Stimulated activated naive CD8-positive, alpha-beta T cell treated with anti-CD3 and anti-CD28 coated beads, Interleukin-15, Interleukin-2, amounts not matched to agents 100 U/mL and 50 U/mL, for 24 hours (primary cell): Measurements from ENCODE around the gene COQ5.
"Not testable (repeated sequence)": the region's sequence is repeated elsewhere in the genome, so short reads cannot be mapped to it uniquely, and the experiment has no call there.

Experiments used
- ATAC-seq: fragments of 150-1000 bp; cut with Tn5 transposase; one replicate; pipeline ENCODE4 v1.10.0; 2021
- DNase-seq: peaks from one replicate; pipeline ENCODE4 v3.0.0; 2021

The COQ5 gene

GRCh38 chr12:120529641-120530417 is 871 bp upstream of the COQ5 start:
- peak; percentile 23 for DNase-seq

GRCh38 chr12:120522568-120522967 is 6.4 kb downstream of the COQ5 start:
- ATAC-seq: no peak

More at GRCh38 chr12:120529641-120530417, 871 bp upstream of the COQ5 start:
- ATAC-seq: no peak

GRCh38 chr12:120519324-120519723 is 9.6 kb downstream of the COQ5 start:
- ATAC-seq, DNase-seq: not testable (repeated sequence)

More at GRCh38 chr12:120522568-120522967, 6.4 kb downstream of the COQ5 start:
- no peak for DNase-seq

GRCh38 chr12:120515496-120515895 is 13.5 kb downstream of the COQ5 start:
- DNase-seq (no peak), ATAC-seq (no peak)

GRCh38 chr12:120514002-120514401 is 15.0 kb downstream of the COQ5 start:
- ATAC-seq: no peak
- DNase-seq: no peak

GRCh38 chr12:120508537-120508936 is 20.4 kb downstream of the COQ5 start:
- DNase-seq: no peak
- ATAC-seq: no peak

GRCh38 chr12:120504587-120504986 is 24.4 kb downstream of the COQ5 start:
- DNase-seq (no peak), ATAC-seq (no peak)

GRCh38 chr12:120500581-120500980 is 28.4 kb downstream of the COQ5 start:
- DNase-seq: no peak
- ATAC-seq: no peak

GRCh38 chr12:120498870-120499515 is 30.0 kb downstream of the COQ5 start:
- ATAC-seq: no peak

GRCh38 chr12:120497524-120498150 is 31.3 kb downstream of the COQ5 start:
- DNase-seq (no peak), ATAC-seq (no peak)

More at GRCh38 chr12:120498870-120499515, 30.0 kb downstream of the COQ5 start:
- no peak for DNase-seq

GRCh38 chr12:120496413-120497340 is 32.3 kb downstream of the COQ5 start:
- DNase-seq (peak; percentile 62), ATAC-seq (peak; percentile 8)

- ATAC-seq: peak; percentile 98
- DNase-seq: peak; percentile 99
Measured at GRCh38 chr12:120495731-120496412, 33.1 kb downstream of the COQ5 start, which contains the start of gene DYNLL1. Gene DYNLL1, plus strand, starts transcription at chr12:120496113. Its CDS starts 309 bp downstream, at chr12:120496422.

GRCh38 chr12:120495186-120495730 is 33.7 kb downstream of the COQ5 start:
- DNase-seq (no peak), ATAC-seq (peak; percentile 4)

- no peak for DNase-seq
- ATAC-seq: no peak
Measured at GRCh38 chr12:120490833-120491512, 38.0 kb downstream of the COQ5 start.

GRCh38 chr12:120490325-120490724 is 38.6 kb downstream of the COQ5 start:
- DNase-seq (no peak), ATAC-seq (no peak)

GRCh38 chr12:120489018-120489417 is 39.9 kb downstream of the COQ5 start:
- ATAC-seq (no peak), DNase-seq (no peak)

- DNase-seq (no peak), ATAC-seq (no peak)
Measured at GRCh38 chr12:120488057-120488640, 40.8 kb downstream of the COQ5 start.

GRCh38 chr12:120487552-120487951 is 41.4 kb downstream of the COQ5 start:
- ATAC-seq, DNase-seq: not testable (repeated sequence)

GRCh38 chr12:120485961-120486881 is 42.7 kb downstream of the COQ5 start:
- ATAC-seq: no peak
- no peak for DNase-seq
